Lung (tissue), 12 donors: ENCODE measurements around the gene DCAF12. TPM values are rescaled to one million over a fixed set of nuclear protein-coding genes. Genes with fewer than 3 reads are reported as not detected.
A peak's percentile ranks its signal among the peaks of the same experiment; 100 is the strongest.

Source experiments
- ATAC-seq: fragments of 200-7000 bp; cut with Tn5 transposase; one replicate; pipeline ENCODE4 v1.9.1; 2020; ENCODE audit warnings: moderate number of reproducible peaks; ENCODE audit not compliant: insufficient read depth, low FRiP score
- DNase-seq, 3 donors: peaks; one replicate each; pipeline ENCODE4 v3.0.0-alpha.2; 2013 to 2017
- H3K27ac ChIP-seq, 2 donors: one replicate each; pipeline ENCODE4 v1.5.1; 2013; ENCODE audit warnings: mild to moderate bottlenecking in 2 of 2, moderate library complexity in 2 of 2, control low read depth in 1 of 2, inconsistent platforms in 1 of 2, low read depth in 1 of 2, low read length in 1 of 2
- H3K27me3 ChIP-seq, 3 donors: one replicate each; pipeline ENCODE4 v1.5.1; 2013; ENCODE audit warnings: low read length in 2 of 3; ENCODE audit not compliant: control insufficient read depth in 3 of 3, insufficient read depth in 3 of 3
- H3K36me3 ChIP-seq, 4 donors: one replicate each; pipeline ENCODE4 v1.5.1; 2013; ENCODE audit warnings: low read length in 4 of 4, mild to moderate bottlenecking in 1 of 4, moderate library complexity in 1 of 4; ENCODE audit not compliant: control insufficient read depth in 4 of 4, insufficient read depth in 4 of 4
- H3K4me1 ChIP-seq, 5 donors: one replicate each; pipeline ENCODE4 v1.5.1; 2013; ENCODE audit warnings: low read length in 5 of 5, mild to moderate bottlenecking in 2 of 5, moderate library complexity in 1 of 5; ENCODE audit not compliant: control insufficient read depth in 5 of 5, insufficient read depth in 5 of 5
- H3K4me3 ChIP-seq: one replicate; pipeline ENCODE4 v1.5.1; 2013; ENCODE audit warnings: mild to moderate bottlenecking, control low read depth, moderate library complexity
- H3K9ac ChIP-seq, 2 donors: one replicate each; pipeline ENCODE4 v1.5.1; 2013; ENCODE audit warnings: low read length in 2 of 2, control low read depth in 1 of 2; ENCODE audit not compliant: insufficient read depth in 1 of 2
- H3K9me3 ChIP-seq, 4 donors: one replicate each; pipeline ENCODE4 v1.5.1; 2013; ENCODE audit warnings: low read length in 3 of 4, mild to moderate bottlenecking in 1 of 4, moderate library complexity in 1 of 4; ENCODE audit not compliant: control insufficient read depth in 4 of 4, insufficient read depth in 3 of 4
- WGBS, 2 donors: extraction: QIAGEN DNeasy Blood & Tissue Kit; methylation state at CpG; one replicate each; pipeline ENCODE4 v1.1.7; 2013; 5-methylcytosine and 5-hydroxymethylcytosine counted together
- polyA plus RNA-seq, 2 donors: library from polyadenylated mRNA; stranded (reverse); fragments of 200-250 nt; gene quantifications; one replicate each; pipeline ENCODE4 v1.2.1, GENCODE V29; 2013
- total RNA-seq, 2 donors: library from RNA; depleted of rRNA in 1 of 2; stranded (reverse); fragments of >200 nt in 1 of 2; gene quantifications; one replicate each; pipeline ENCODE4 v1.2.1, GENCODE V29; 2014 to 2021
- TF ChIP-seq, protein P1 (sequence below): IDR thresholded peaks from 2 replicates; pipeline ENCODE4 v1.5.1; 2012; ENCODE audit warnings: mild to moderate bottlenecking; ENCODE audit errors: control extremely low read depth, extremely low read depth
- donor health status: control.
- donor health status: control.
- donor health status: Bipolar disorder and iron deficiency.
- donor health status: healthy.
- donor health status: DM: yes; HTN: yes; CAD: no.

DCAF12 gene
- total and polyA plus RNA-seq, 4 donors, result 14.1 to 53.1 (median 29.8) TPM

DNA sequence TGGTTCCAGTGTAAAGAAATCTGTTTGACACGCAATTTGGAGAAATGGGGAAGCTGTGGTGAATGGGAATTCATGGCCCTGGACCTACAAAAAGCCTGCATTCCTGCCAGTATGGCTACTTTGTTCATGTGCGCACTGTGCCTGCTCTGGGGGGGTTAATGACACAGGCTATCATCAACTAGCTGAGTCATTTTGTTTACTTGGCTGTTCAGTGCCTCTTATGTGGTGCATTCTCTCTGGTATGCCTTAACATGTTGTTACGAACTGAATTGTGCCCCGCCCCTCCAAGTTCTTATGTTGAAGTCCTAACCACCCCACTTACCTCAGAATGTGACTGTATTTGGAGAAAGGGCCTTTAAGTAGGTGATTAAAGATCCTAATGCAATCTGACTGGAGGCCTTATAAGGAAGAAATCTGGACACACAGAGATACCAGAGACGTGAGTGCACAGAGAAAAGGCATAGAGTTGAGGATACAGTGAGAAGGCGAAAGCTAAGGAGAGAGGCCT lies 31.9 kb upstream of the DCAF12 start:
- TF ChIP-seq, protein P1, sequence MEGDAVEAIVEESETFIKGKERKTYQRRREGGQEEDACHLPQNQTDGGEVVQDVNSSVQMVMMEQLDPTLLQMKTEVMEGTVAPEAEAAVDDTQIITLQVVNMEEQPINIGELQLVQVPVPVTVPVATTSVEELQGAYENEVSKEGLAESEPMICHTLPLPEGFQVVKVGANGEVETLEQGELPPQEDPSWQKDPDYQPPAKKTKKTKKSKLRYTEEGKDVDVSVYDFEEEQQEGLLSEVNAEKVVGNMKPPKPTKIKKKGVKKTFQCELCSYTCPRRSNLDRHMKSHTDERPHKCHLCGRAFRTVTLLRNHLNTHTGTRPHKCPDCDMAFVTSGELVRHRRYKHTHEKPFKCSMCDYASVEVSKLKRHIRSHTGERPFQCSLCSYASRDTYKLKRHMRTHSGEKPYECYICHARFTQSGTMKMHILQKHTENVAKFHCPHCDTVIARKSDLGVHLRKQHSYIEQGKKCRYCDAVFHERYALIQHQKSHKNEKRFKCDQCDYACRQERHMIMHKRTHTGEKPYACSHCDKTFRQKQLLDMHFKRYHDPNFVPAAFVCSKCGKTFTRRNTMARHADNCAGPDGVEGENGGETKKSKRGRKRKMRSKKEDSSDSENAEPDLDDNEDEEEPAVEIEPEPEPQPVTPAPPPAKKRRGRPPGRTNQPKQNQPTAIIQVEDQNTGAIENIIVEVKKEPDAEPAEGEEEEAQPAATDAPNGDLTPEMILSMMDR, result no peak
- ATAC-seq, result peak; percentile 89

DNA sequence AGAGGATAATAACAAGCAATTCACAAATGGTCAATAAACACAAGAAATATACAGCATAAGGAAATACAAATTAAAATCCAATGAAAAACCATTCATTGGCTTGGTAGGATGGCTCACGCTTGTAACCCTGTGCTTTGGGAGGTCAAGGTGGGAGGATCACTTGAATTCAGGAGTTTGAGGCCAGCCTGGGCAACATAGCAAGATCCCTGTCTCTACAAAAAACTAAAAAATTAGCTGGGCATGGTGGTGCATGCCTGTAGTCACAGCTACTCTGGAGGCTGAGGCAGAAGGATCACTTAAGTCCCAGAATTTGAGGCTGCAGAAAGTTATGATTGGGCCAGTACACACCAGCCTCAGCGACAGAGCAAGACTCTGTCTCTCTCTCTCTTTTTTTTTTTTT lies 31.4 kb upstream of the DCAF12 start:
- H3K4me3 ChIP-seq, result no peak overlapping the region
- ATAC-seq, result no peak
- no peaks in the 10 kb centered on the region for H3K27me3 ChIP-seq
- H3K9ac ChIP-seq, result no peak overlapping the region
- H3K4me1 ChIP-seq, result peaks cover 0 to 7% (median 0%) of the 10 kb centered on the region in 5 donors
- 92 to 96% methylated on average over 2 of the region's 2 CpGs for WGBS, 2 donors
- no peaks in the 10 kb centered on the region for H3K9me3 ChIP-seq
- H3K36me3 ChIP-seq, result no peaks in the 10 kb centered on the region
- TF ChIP-seq, protein P1, result no peak
- no peak for DNase-seq
- no peak overlapping the region for H3K27ac ChIP-seq

More for the DNA sequence above, 31.9 kb upstream of the DCAF12 start:
- Histone ChIP-seq H3K36me3 (no peaks in the 10 kb centered on the region), H3K9me3 (no peaks in the 10 kb centered on the region), H3K27me3 (no peaks in the 10 kb centered on the region), H3K27ac (no peak overlapping the region), H3K4me3 (no peak overlapping the region), H3K9ac (peak overlapping the region in 1 of 2 donors; percentile 19), H3K4me1 (peaks cover 0 to 7% (median 0%) of the 10 kb centered on the region in 5 donors)
- WGBS, 2 donors, result 62 to 71% methylated on average over 6 of the region's 6 CpGs
- peak; percentile 42 to 66 (median 64) for DNase-seq

DNA sequence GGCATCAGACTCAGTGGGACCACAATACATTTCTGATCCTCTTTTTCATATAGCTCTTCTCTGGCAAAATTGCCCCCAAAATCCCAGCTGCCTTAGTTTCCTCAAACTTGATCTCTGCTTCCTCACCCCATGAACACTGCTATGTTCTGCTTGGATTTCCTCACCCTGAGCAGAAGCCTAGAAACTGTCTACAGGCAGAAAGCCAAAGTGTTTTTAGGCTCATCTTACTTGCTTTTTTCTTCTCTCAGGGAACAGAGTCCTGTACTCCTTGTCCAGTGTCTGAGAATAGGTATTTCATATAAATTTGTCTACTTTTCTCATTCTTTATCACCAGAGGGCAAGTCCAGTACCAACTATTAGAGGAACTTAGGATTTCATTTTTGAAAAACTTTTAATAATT lies 30.8 kb upstream of the DCAF12 start:
- no peak for ATAC-seq
- no peak overlapping the region for H3K27ac ChIP-seq
- no peaks in the 10 kb centered on the region for H3K9me3 ChIP-seq
- H3K9ac ChIP-seq, result no peak overlapping the region
- H3K36me3 ChIP-seq, result no peaks in the 10 kb centered on the region
- H3K4me1 ChIP-seq, result peaks cover 0 to 7% (median 0%) of the 10 kb centered on the region in 5 donors
- TF ChIP-seq, protein P1, result no peak
- H3K27me3 ChIP-seq, result no peaks in the 10 kb centered on the region
- DNase-seq, result no peak
- no peak overlapping the region for H3K4me3 ChIP-seq

DNA sequence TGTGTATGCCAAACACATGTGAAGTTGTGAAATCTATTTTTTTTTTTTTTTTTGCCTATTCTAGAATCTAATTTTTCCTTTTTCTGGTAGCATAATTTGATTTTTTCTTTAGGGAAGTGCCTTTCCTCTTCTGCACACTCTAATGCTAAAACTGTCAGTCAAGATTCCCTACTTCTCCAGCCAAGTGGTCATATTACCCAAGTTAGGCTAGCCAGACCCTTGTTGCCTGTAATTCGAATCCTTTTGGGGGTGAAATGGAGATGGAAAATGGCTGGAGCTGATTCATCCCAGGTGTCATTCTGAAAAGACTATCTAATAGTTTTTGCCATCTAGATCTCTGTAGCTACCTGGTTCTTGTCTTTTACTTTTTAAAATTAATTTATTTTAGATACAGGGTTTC lies 27.6 kb upstream of the DCAF12 start:
- Histone ChIP-seq H3K27me3 (no peaks in the 10 kb centered on the region), H3K9me3 (no peaks in the 10 kb centered on the region), H3K27ac (no peak overlapping the region), H3K4me3 (no peak overlapping the region), H3K4me1 (peaks cover 0 to 7% (median 0%) of the 10 kb centered on the region in 5 donors), H3K9ac (no peak overlapping the region), H3K36me3 (no peaks in the 10 kb centered on the region)
- TF ChIP-seq, protein P1, result no peak
- WGBS, 2 donors, result 76 to 93% methylated on average over 1 of the region's 1 CpG
- ATAC-seq (no peak), DNase-seq (no peak)
